CD4-positive, alpha-beta T cell treated with Interleukin-17A for 1 hour (primary cell): ENCODE results near the gene ARPC5L.

Experiments used
- DNase-seq: peaks from one replicate; pipeline ENCODE4 v3.0.0-alpha.2; 2020

Gene ARPC5L

DNA sequence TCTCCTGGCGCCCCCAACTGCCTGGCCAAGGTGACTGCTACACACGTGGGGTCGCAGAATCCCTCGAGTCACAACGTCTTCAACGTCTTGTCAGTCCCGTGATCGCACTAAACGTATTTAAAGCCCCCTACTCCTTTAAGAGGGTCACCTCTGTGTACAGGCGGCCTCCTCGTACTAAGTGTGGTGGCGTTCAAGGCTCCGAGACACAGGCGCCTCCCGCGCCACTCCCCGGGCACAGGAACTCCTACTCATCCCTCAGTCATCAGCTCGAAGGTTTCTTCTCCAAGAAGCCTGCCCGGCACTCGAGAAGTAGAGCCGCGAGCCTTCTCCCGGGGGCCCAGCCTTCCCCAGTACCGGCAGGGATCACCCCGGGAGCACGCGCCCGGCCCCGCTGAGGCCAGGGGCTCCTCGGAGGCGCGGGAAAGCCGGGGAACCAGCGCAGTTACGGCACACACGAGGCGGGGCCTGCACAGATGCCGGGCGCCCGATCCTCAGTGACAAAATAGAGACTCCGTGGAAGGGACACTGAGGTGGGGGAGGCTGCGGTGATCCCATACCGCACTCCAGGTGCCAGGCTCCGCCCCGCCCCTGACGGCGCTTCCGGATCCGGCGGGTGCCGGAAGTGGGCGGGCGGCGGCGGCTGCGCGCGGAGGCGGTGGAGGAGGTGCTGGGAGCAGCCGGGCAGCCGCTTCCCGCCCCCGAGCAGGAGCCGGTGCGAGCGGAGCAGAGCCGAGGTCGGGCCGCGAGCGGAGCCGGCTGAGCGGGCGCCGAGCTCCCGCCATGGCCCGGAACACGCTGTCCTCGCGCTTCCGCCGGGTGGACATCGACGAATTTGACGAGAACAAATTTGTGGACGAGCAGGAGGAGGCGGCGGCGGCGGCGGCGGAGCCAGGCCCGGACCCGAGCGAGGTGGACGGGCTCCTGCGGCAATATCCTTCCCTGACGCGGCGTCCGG is 6.9 kb downstream of the ARPC5L start:
- DNase-seq: peak; percentile 92

DNA sequence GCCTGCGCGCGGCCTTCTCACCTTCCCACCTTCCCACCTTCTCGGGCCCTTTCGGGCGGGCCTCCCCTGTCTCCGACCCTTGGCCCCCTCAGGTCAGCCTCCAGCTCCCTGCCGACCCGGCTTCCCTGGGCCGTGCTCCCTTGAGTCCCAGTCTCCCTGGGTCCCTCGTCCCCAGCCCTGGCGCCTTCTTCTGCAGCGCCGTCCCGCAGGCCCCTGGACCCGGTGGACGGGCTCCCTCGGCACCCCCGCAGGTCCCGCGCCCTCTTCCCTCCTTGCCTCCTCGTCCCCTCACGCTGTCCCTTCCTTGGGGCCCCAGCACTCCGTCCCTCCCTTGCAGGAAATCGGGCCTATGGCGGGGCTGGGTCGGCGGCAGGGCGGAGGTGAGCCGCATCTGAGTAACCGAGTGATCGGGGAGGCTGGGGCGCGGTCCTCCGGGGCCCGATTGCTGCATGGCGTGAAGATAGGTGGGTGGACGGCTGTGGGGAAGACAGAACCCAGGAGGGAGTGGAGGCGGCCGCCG is 7.6 kb downstream of the ARPC5L start:
- DNase-seq: no peak

DNA sequence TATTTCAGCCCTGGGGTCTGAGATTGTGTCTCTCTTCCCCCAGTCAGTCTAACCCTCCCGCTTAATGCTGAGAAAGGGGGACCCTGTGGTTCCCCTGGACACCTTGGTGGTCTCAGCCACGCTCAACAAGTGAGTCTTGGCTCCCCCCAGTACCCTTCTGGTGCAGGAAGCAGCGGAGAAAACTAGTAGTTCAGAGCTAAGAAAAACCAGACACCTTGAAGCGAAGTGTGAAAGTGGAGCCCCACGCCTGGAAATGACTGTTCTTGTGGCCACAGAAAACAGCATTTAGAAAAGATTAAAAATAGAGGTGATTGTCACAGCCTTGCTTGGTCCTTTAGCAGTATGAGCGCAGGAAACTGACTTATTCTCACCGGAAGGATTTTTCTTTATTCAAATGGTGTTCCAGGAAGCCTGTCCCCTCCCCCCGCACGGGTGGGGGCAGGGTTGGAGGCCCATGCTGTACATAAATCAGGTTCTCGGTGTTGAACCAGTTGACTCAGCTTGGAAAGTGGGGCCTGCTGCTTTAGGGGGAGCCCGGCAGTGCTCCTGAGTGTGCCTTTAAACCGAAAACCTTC is 8.1 kb downstream of the ARPC5L start:
- peak; percentile 87 for DNase-seq

- peak; percentile 20 for DNase-seq
Measured at GRCh38 chr9:124870723-124871122, 8.8 kb downstream of the ARPC5L start.

DNA sequence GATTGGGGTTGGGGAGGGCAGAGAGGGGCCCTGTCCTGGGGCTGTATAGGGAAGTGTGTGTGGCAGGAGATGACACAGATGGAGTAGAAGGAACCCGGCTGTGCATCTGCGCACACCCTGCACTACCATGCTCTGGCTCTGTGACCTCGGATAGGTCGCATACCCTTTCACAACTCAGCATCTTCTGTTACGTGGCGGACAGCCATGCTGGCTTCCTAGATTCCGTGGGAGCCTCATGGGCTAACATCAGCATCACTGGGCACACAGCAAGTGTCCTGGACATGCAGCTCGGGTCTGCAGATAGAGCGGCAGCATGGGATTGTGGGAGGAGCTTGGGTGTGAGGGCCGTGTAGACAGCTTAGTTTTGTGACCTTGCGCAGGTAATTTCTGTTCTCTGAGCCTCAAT is 9.2 kb downstream of the ARPC5L start:
- DNase-seq: no peak

DNA sequence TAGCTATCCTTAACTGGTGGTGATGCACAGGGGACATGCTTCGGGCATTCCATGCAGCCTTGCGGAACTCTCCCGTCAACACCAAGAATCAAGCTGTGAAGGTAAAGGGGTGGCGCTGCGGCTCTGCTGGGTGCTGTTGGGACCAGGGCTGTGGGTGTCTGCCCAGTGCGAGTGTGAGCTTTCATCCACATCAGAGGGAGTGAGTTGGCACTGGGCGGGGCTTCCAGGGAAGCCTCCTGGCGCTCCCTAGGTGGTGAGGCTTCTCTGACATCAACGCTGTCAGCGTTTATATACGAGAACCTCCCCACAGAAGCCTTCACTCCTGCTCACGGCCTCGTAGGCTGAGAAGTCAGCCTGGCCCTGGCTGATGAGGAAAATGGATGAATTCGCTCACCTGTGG is 11.7 kb downstream of the ARPC5L start:
- peak; percentile 67 for DNase-seq

- DNase-seq: no peak
Measured at GRCh38 chr9:124875501-124875900, 13.6 kb downstream of the ARPC5L start.

DNA sequence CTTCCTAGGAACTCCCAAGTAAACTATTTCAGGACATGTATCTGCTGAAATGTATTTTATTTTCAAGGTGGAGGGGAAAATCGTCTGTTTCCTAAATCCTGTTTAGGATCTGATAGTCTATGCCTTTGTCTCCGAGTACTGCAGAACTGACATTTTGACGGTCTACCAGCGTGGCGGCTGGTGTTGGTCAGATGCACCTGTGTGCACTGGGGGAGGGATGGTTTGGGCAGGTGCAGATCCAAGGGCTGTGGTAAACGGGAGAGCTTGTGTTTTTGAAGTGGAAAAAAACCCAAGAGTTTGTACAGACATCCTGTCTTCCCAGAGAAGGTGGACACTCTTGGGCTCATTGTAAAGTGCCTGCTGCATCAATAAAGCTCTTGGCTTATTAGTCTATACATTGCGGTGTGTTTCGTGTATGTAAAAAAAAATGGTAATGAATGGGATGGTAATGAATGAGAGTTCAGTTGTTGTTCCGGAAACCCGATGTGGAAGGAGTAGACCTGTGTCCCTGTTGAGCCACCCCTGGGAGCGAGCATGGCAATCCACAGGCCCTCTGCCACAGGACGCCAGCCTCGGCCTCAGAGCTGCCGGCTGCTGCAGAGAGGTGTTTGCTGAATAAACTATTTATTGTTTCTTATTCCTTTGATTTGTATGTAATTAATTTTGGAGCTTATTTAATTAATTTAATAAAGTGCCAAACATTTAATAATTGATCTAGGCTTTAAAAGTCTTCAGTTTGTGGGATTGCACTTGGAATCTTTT is 15.3 kb downstream of the ARPC5L start:
- DNase-seq: no peak

DNA sequence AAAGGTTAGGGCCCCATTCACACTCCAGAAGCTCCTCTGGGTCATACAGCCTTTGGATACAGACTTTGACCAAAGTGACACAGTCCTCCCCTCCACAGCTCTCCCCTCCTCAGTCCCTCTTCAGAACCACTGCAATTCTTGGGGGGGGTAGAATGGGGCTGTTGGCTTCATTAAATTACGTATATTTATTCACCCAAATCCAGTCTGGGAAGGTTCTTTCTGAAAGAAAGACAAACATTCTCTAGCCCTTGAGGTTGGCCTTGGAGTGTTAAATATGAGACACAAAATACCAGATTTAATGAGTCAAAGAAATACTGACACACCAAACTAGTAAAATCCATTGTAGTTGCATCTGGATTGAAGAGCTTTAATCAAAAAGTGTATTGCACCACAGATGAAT is 16.1 kb downstream of the ARPC5L start:
- DNase-seq: no peak

DNA sequence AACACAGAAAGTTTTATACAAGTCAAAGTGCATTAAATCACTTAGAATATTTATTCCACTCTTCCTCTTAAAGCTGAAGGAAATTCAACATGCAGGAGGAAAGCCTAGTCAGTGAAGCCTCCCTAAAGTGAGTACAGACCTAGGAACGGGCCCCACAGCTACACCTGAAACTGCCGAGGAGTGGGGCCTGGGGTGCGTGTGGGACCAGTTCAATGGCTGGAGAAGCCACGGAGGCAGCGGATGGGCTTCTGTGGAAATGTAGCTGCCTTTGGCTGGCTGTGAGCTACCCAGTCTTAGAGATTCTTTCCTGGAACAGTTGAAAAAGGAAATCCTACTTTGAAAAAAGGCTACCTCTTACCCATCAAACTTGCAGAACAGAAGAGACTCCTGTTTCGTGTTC is 16.6 kb downstream of the ARPC5L start:
- DNase-seq: no peak

DNA sequence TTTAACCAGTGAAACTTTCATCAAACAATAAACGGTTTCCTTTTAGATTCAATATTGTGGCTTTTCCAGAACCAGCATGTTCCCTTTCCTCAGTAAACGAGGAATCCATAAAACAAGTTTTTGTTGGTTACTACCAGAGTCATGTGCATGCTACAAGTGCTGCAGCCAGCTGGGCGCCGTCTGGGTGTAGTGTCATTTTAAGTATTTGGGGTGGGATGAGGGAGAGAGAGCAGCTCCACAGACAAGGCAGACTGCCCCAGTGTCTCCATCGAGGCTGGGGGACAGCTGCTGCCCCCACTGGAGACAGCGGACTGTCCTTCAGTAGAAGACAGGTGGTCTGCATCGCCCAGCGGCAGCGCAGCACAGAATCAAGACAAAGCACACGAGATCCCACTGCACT is 17.3 kb downstream of the ARPC5L start:
- DNase-seq: no peak

DNA sequence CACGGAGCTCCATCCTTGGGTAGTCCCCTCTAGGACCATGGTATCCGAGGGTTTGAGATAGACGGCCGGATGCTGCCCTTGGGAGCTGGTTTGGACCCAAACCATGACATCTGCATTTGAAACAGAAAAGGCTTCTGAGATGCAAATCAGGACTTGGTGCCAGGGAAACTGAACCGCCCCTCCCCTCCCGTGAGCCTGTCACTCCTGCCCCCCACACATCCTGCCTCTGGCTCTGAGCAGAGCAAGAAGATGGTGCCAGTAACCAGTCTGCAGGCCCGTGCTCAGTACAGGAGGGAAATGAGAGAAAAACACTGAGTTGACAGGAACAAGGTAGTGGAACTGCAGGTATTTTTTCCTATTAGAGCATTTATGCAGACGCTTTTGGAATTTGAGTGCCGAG is 18.6 kb downstream of the ARPC5L start:
- DNase-seq: no peak

DNA sequence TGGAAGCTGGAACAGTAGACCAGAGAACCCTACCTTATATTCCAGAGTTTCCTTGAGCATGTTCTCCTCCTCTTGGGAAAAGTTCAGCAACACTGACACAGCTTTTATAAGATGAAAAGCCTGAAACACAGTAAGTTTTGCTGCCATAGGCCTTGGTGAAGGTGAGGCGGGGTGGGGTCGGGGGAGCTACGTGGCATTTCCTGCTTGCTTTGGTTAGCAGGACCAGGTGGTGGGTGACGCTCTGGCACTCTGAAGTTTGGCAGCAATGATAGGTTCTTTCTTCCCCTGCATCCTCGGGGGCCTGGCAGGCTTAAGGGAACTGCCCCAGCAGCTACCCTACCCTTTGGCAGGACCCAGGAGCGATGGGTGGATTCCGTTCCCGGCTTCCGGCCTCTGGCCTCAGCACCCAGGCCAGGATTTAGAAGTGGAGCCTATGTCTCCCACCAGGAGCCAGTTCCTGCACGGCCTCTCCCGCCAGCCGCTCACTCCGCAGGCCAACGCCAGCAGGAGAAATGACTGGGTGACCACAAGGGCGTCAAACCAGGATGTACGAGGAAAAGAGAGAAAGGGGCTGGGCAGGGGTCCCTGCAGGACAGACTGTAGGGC is 19.3 kb downstream of the ARPC5L start:
- no peak for DNase-seq

DNA sequence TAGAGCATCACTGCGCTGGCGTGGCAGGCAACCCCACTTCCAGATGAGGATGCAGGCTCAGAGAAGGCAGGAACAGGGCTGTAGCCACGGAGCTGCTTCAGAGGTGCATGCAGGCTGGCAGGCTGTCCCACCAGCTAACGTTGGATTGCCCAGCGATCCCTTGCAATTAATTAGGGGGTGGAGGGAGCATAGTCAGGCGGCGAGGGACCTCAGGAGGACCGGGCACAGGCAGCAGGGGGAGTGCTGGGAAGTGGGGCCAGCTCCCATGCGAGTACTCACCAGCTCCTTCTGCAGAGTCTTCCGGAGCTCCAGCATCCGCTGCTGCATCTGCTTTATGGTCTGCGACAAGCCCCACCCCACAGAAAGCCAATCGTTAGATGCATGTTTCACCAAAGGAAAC is 20.3 kb downstream of the ARPC5L start:
- DNase-seq: no peak

GRCh38 chr9:124884376-124884775 is 22.4 kb downstream of the ARPC5L start:
- no peak for DNase-seq

- DNase-seq: no peak
Measured at GRCh38 chr9:124885551-124885950, 23.6 kb downstream of the ARPC5L start.

DNA sequence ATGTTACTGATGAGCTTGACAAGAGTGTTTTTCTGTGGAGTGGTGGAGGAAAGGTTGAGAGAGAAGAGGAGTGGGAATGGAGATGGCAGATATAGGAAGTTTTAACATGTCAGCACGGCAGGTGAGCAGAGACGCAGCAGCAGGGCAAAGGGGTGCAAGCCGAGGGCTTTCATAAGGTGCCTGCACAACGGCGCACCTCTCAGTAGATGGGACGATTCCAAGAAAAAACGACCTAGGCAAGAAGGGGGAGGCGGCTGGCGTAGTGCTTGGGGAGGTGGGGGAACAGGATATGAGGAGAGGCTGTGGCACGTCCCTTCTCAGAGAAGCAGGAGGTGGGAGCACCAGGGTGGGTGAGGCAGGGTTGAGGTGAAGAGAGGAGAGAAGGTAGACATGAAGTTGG is 24.5 kb downstream of the ARPC5L start:
- DNase-seq: no peak

GRCh38 chr9:124886866-124887492 is 25.0 kb downstream of the ARPC5L start:
- no peak for DNase-seq

DNA sequence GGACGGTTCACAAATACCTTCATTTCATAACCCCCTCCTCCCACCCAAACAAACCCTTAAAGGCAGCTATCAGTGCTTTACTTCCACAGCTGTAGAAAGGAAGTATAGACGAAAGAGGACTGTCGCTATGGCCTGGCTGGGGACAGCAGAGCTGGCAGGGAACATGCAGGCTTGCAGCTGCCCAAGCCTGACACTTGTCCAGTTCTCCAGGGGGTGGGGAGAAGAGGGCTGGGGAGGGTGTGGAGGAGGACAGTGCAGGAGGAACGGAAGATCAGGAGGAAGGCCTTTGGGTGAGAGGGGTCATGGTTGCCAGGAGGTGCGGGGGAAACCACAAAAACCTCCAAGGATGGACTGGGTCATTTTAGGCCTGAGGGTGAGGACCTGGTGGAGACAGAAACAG is 25.9 kb downstream of the ARPC5L start:
- DNase-seq: no peak

DNA sequence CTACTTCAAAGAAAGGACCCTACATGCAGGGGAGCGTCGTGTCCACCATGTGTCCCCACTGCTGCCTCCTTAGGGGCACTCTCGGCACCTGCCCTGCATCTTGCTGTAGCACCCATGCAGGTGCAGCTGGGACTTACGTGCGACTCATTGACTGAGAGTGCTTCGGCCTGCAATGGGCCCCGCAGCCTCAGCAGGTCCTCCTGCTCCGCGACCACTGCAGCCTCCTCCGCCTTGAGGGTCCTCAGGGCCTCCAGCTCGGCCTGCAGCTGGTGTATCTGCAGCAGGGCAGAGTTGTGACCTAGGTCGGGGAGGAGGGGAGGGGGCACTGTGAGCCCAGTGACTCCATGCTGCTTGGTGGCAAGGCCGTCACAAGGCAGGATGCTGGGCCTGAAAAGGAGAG is 27.1 kb downstream of the ARPC5L start:
- no peak for DNase-seq

- no peak for DNase-seq
Measured at GRCh38 chr9:124890179-124890578, 28.2 kb downstream of the ARPC5L start.

DNA sequence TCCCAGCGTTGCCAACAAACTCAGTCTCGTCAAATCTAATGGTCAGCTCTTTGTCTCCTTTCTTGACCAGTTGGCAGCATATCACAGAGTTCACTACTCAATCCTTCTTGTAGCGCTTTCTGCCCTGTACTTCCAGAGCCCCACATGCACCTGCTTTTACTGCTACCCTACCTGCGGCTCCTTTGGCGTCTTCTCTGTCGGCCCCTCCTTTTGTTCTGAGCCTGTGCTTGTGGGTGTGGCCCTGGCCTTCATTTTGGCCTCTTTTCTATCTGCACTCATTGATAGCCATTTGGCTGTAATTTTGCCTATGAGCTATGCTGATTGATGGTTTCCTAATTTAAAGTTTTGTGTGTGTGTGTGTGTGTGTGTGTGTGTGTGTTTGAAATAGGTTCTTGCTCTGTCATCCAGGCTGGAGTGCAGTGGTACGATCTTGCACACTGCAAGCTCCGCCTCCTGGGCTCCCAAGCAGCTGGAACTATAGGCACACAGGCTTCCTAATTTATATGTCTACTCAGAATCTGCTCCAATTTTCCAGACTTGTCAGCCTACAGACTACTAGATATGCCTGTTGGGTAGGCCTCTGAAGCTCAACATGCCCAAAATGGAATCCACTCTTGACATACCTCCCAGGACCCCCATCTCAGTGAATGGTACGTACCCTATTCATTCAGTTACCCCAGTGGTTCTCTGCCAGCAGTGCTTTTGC is 32.3 kb downstream of the ARPC5L start:
- DNase-seq: no peak
